ENCODE measurements around the gene BRD1.

Gene BRD1

GRCh38 chr22:49760280-49760629, 67.4 kb downstream of the BRD1 start:
- no peak overlapping the region for H3K4me3 ChIP-seq (replicated peaks; ENCODE audit: low read depth, low read length)
- no peak for TF ChIP-seq CTCF (IDR thresholded peaks at IDR 0.05; ENCODE audit: low read length, missing control alignments)
- DNase-seq (ENCODE audit: low read depth) = peak; percentile 11

GRCh38 chr22:49756676-49757075, 71.0 kb downstream of the BRD1 start:
- no peak for DNase-seq (ENCODE audit: low read depth)
- TF ChIP-seq CTCF (IDR thresholded peaks at IDR 0.05; ENCODE audit: low read length, missing control alignments) = no peak
- no peak overlapping the region for H3K4me3 ChIP-seq (replicated peaks; ENCODE audit: low read depth, low read length)

GRCh38 chr22:49756201-49756600, 71.5 kb downstream of the BRD1 start:
- no peak for TF ChIP-seq CTCF (IDR thresholded peaks at IDR 0.05; ENCODE audit: low read length, missing control alignments)
- H3K4me3 ChIP-seq (replicated peaks; ENCODE audit: low read depth, low read length) = no peak overlapping the region
- no peak for DNase-seq (ENCODE audit: low read depth)

- H3K4me3 ChIP-seq (replicated peaks; ENCODE audit: low read depth, low read length) = no peak overlapping the region
- DNase-seq (ENCODE audit: low read depth) = no peak
- no peak for TF ChIP-seq CTCF (IDR thresholded peaks at IDR 0.05; ENCODE audit: low read length, missing control alignments)
Measured at GRCh38 chr22:49755631-49756001, 72.1 kb downstream of the BRD1 start.

GRCh38 chr22:49754696-49755630, 72.7 kb downstream of the BRD1 start:
- no peak for TF ChIP-seq CTCF (IDR thresholded peaks at IDR 0.05; ENCODE audit: low read length, missing control alignments)
- no peak overlapping the region for H3K4me3 ChIP-seq (replicated peaks; ENCODE audit: low read depth, low read length)
- DNase-seq (ENCODE audit: low read depth) = no peak

GRCh38 chr22:49753961-49754695, 73.5 kb downstream of the BRD1 start:
- no peak overlapping the region for H3K4me3 ChIP-seq (replicated peaks; ENCODE audit: low read depth, low read length)
- no peak for TF ChIP-seq CTCF (IDR thresholded peaks at IDR 0.05; ENCODE audit: low read length, missing control alignments)
- no peak for DNase-seq (ENCODE audit: low read depth)
